Measurements from ENCODE around the gene RBBP4.

RBBP4 gene

GRCh38 chr1:32622205-32622604 lies 28.8 kb upstream of the RBBP4 start:
- H3K4me1 ChIP-seq (ENCODE audit: control insufficient read depth, insufficient read depth, low read length): no peaks in the 10 kb centered on the region
- no peak overlapping the region for H3K4me3 ChIP-seq (ENCODE audit: low read depth, low read length)
- POLR2A ChIA-PET: no interaction called here
- H3K27ac ChIP-seq (ENCODE audit: extremely low read depth, low read depth, low read length): no peak overlapping the region
- H3K9me3 ChIP-seq (ENCODE audit: control insufficient read depth, insufficient read depth, low read depth, low read length): no peaks in the 10 kb centered on the region
- no peak for TF ChIP-seq ZNF335 (tag by site-specific recombination; conservative IDR thresholded peaks at IDR 0.05)
- TF ChIP-seq ZNF146 (tag by site-specific recombination; IDR thresholded peaks at IDR 0.05): peak; percentile 86
- no peak for TF ChIP-seq SP2 (tag by site-specific recombination; IDR thresholded peaks at IDR 0.05)
- TF ChIP-seq HOXD13 (CRISPR knock-in tag; IDR thresholded peaks at IDR 0.05; ENCODE audit: borderline replicate concordance): no peak
- CTCF ChIA-PET: interaction anchor here (1.0 to 1.3 kb wide), 2 partner anchors 10 to 26 kb away, joined by 3 read pairs; no protein-coding TSS in a partner anchor
- peaks cover 7 to 48% of the 10 kb centered on the region in 2 experiments for H3K36me3 ChIP-seq (ENCODE audit: control insufficient read depth in 2 of 2, insufficient read depth in 1 of 2, low read length in 2 of 2)

GRCh38 chr1:32622806-32623681 lies 28.0 kb upstream of the RBBP4 start:
- no peak for TF ChIP-seq ZNF223 (tag by site-specific recombination; IDR thresholded peaks at IDR 0.05)
- TF ChIP-seq ELK4 (IDR thresholded peaks at IDR 0.05; ENCODE audit: borderline replicate concordance, low read depth, low read length): no peak
- peak; percentile 78 for TF ChIP-seq PRDM1 (tag by site-specific recombination; IDR thresholded peaks at IDR 0.05)
- no peak for TF ChIP-seq ZNF184 (tag by site-specific recombination; IDR thresholded peaks at IDR 0.05)
- TF ChIP-seq GFI1B (tag by site-specific recombination; IDR thresholded peaks at IDR 0.05): no peak
- no peak for TF ChIP-seq ZNF311 (tag by site-specific recombination; IDR thresholded peaks at IDR 0.05; ENCODE audit: borderline replicate concordance)
- TF ChIP-seq ZNF518A (tag by site-specific recombination; conservative IDR thresholded peaks at IDR 0.05; ENCODE audit: low read depth): no peak
- no peak for TF ChIP-seq SETDB1 (IDR thresholded peaks at IDR 0.05; ENCODE audit: insufficient read length, low read length)
- no peak for TF ChIP-seq ZEB2 (tag by site-specific recombination; IDR thresholded peaks at IDR 0.05)
- TF ChIP-seq ZNF621 (tag by site-specific recombination; IDR thresholded peaks at IDR 0.05): no peak
- TF ChIP-seq AEBP2 (tag by site-specific recombination; IDR thresholded peaks at IDR 0.05; ENCODE audit: borderline replicate concordance): no peak
- TF ChIP-seq ZBTB17 (tag by site-specific recombination; IDR thresholded peaks at IDR 0.05): peak; percentile 68
- TF ChIP-seq ZNF785 (tag by site-specific recombination; IDR thresholded peaks at IDR 0.05): no peak
- no peak for TF ChIP-seq ZXDB (tag by site-specific recombination; IDR thresholded peaks at IDR 0.05)
- no peaks in the 10 kb centered on the region for H3K4me1 ChIP-seq (ENCODE audit: control insufficient read depth, insufficient read depth, low read length)
- no peaks in the 10 kb centered on the region for H3K9me3 ChIP-seq (ENCODE audit: control insufficient read depth, insufficient read depth, low read depth, low read length)
- POLR2A ChIA-PET: no interaction called here
- peaks cover 14 to 56% of the 10 kb centered on the region in 2 experiments for H3K36me3 ChIP-seq (ENCODE audit: control insufficient read depth in 2 of 2, insufficient read depth in 1 of 2, low read length in 2 of 2)
- no peak overlapping the region for H3K27ac ChIP-seq (ENCODE audit: extremely low read depth, low read depth, low read length)
- CTCF ChIA-PET: interaction anchor here (0.6 to 1.3 kb wide), 3 partner anchors 10 to 151 kb away, joined by 3 read pairs; no protein-coding TSS in a partner anchor
- H3K4me3 ChIP-seq (ENCODE audit: low read depth, low read length): no peak overlapping the region

Measured in HEK293 (cell line).